HepG2 (cell line): Measurements from ENCODE around the gene MYOZ1. TPM values are rescaled to one million over a fixed set of nuclear protein-coding genes. Genes with fewer than 3 reads are reported as not detected.

Source experiments
- ARHGAP35 ChIP-seq: sonication (generic); formaldehyde crosslinking; IDR thresholded peaks from 2 replicates; pipeline ENCODE4 v1.9.0; 2022; ENCODE audit warnings: mild to moderate bottlenecking, inconsistent platforms, moderate library complexity, missing genetic modification reagents, borderline replicate concordance
- ATF4 ChIP-seq, 2 experiments: fragments of 450-650 bp in 1 of 2; sonication (generic) in 1 of 2; formaldehyde crosslinking; IDR thresholded peaks; 2 replicates each; pipeline versions ENCODE4 v1.5.0 to v1.8.0; 2020 to 2022; ENCODE audit warnings: mild to moderate bottlenecking in 1 of 2, missing genetic modification reagents in 1 of 2
- GABPB1 ChIP-seq: IDR thresholded peaks from 2 replicates; pipeline ENCODE4 v1.6.1; 2016; ENCODE audit warnings: mild to moderate bottlenecking, missing genetic modification reagents, moderate library complexity, missing compliant biosample characterization
- HDAC2 ChIP-seq: sonication (generic); formaldehyde crosslinking; IDR thresholded peaks from 2 replicates; pipeline ENCODE4 v1.4.0; 2020; ENCODE audit warnings: missing genetic modification reagents
- HDAC6 ChIP-seq: fragments of 200-600 bp; sonication (generic); IDR thresholded peaks from 2 replicates; pipeline ENCODE4 v1.7.0; 2017; ENCODE audit warnings: mild to moderate bottlenecking, antibody characterized with exemption, low read length, low read depth
- HIVEP1 ChIP-seq: sonication (generic); formaldehyde crosslinking; IDR thresholded peaks from 2 replicates; pipeline ENCODE4 v1.4.0; 2020; ENCODE audit warnings: mild to moderate bottlenecking, missing genetic modification reagents
- HNRNPL ChIP-seq: fragments of 200-400 bp; formaldehyde crosslinking; IDR thresholded peaks from 2 replicates; pipeline ENCODE4 v1.6.1; 2017; ENCODE audit warnings: mild to moderate bottlenecking, low read depth, low read length
- JDP2 ChIP-seq: sonication (generic); formaldehyde crosslinking; IDR thresholded peaks from 2 replicates; pipeline ENCODE4 v1.8.1; 2022; ENCODE audit warnings: missing genetic modification reagents, borderline replicate concordance
- MED1 ChIP-seq: sonication (generic); formaldehyde crosslinking; IDR thresholded peaks from 2 replicates; pipeline ENCODE4 v1.4.0; 2020; ENCODE audit warnings: missing genetic modification reagents
- MED8 ChIP-seq: sonication (generic); formaldehyde crosslinking; IDR thresholded peaks from 2 replicates; pipeline ENCODE4 v1.8.1; 2023; ENCODE audit warnings: mild to moderate bottlenecking, missing genetic modification reagents; ENCODE audit not compliant: insufficient replicate concordance
- MTERF4 ChIP-seq: sonication (generic); formaldehyde crosslinking; IDR thresholded peaks from 2 replicates; pipeline ENCODE4 v1.8.0; 2023; ENCODE audit warnings: mild to moderate bottlenecking, missing genetic modification reagents
- NR0B2 ChIP-seq: sonication (generic); formaldehyde crosslinking; IDR thresholded peaks from 2 replicates; pipeline ENCODE4 v1.4.0; 2020; ENCODE audit warnings: mild to moderate bottlenecking, missing genetic modification reagents
- REL ChIP-seq: sonication (generic); formaldehyde crosslinking; conservative IDR thresholded peaks from 2 replicates; pipeline ENCODE4 v1.8.0; 2022; ENCODE audit warnings: mild to moderate bottlenecking, missing genetic modification reagents, moderate library complexity
- RORA ChIP-seq: sonication (generic); formaldehyde crosslinking; IDR thresholded peaks from 2 replicates; pipeline ENCODE4 v1.5.0; 2020; ENCODE audit warnings: mild to moderate bottlenecking, missing genetic modification reagents, moderate library complexity
- SIN3A ChIP-seq: IDR thresholded peaks from 2 replicates; pipeline ENCODE4 v1.6.1; 2011; ENCODE audit warnings: low read depth, mild to moderate bottlenecking, control low read depth, low read length, borderline replicate concordance
- ZNF281 ChIP-seq: sonication (generic); formaldehyde crosslinking; IDR thresholded peaks from 2 replicates; pipeline ENCODE4 v1.4.0; 2020; ENCODE audit warnings: missing genetic modification reagents, borderline replicate concordance
- ZNF3 ChIP-seq: IDR thresholded peaks from 2 replicates; pipeline ENCODE4 v1.7.0; 2017; ENCODE audit warnings: inconsistent platforms
- ZNF496 ChIP-seq: sonication (generic); formaldehyde crosslinking; IDR thresholded peaks from 2 replicates; pipeline ENCODE4 v1.8.1; 2023; ENCODE audit warnings: mild to moderate bottlenecking, moderate library complexity, missing genetic modification reagents; ENCODE audit not compliant: insufficient replicate concordance
- ZNF746 ChIP-seq: sonication (generic); formaldehyde crosslinking; IDR thresholded peaks from 2 replicates; pipeline ENCODE4 v1.8.0; 2022; ENCODE audit warnings: mild to moderate bottlenecking, missing genetic modification reagents
- ZNF792 ChIP-seq: IDR thresholded peaks from 2 replicates; pipeline ENCODE4 v1.6.1; 2016
- ZNF816 ChIP-seq: sonication (generic); formaldehyde crosslinking; IDR thresholded peaks from 2 replicates; pipeline ENCODE4 v1.8.0; 2022; ENCODE audit warnings: missing genetic modification reagents, mild to moderate bottlenecking, borderline replicate concordance
- ZNF883 ChIP-seq: sonication (generic); formaldehyde crosslinking; IDR thresholded peaks from 2 replicates; pipeline ENCODE4 v1.5.1; 2020; ENCODE audit warnings: mild to moderate bottlenecking, missing genetic modification reagents; ENCODE audit errors: not compliant biosample characterization
- ZSCAN12 ChIP-seq: sonication (generic); formaldehyde crosslinking; IDR thresholded peaks from 2 replicates; pipeline ENCODE4 v1.9.0; 2021; ENCODE audit warnings: mild to moderate bottlenecking, missing genetic modification reagents
- ZSCAN20 ChIP-seq: sonication (generic); formaldehyde crosslinking; IDR thresholded peaks from 2 replicates; pipeline ENCODE4 v1.4.0; 2020; ENCODE audit warnings: missing genetic modification reagents, mild to moderate bottlenecking, borderline replicate concordance
- polyA plus RNA-seq, 8 experiments: library from polyadenylated mRNA; depleted of rRNA in 3 of 8; stranded (reverse) in 7 of 8; unstranded in 1 of 8; fragments of >200 nt; fragmentation: Illumina TruSeq in 4 of 8; extraction: Trizol in 4 of 8; gene quantifications; 2 replicates each; pipeline versions ENCODE4 v1.2.1 to v1.2.3, GENCODE V29; 2011 to 2016; ENCODE audit warnings: low read depth in 4 of 8, missing spikeins in 1 of 8, mixed read lengths in 1 of 8; ENCODE audit not compliant: insufficient read depth in 1 of 8
- total RNA-seq, 5 experiments: library from RNA; depleted of rRNA; stranded (reverse); fragments of >200 nt; fragmentation: Illumina TruSeq; extraction: Trizol; gene quantifications; 2 replicates each; pipeline ENCODE4 v1.2.3, GENCODE V29; 2016; ENCODE audit warnings: low read depth in 1 of 5

MYOZ1 gene
- total and polyA plus RNA-seq, 2 of the 13 experiments (the other 11 are each of a cell fraction or from before 2014, with no cell fraction given), result not detected

GRCh38 chr10:73625884-73626752 lies 15.2 kb downstream of the MYOZ1 start (continued):
- no peak for TF ChIP-seq ZNF883 (CRISPR knock-in tag)
- TF ChIP-seq HIVEP1, result no peak; the same call in 1 of the 2 replicates
- no peak for TF ChIP-seq ZSCAN20 (CRISPR knock-in tag)
- no peak; the same call in 1 of the 2 replicates for TF ChIP-seq ZNF281 (CRISPR knock-in tag)
- peak; percentile 66; the same call in 1 of the 2 replicates for TF ChIP-seq HDAC2
- no peak for TF ChIP-seq MED8 (CRISPR knock-in tag)
- 0 out of 2 replicates have a peak, but pooled peaks have one; percentile 49 for TF ChIP-seq ZNF746 (CRISPR knock-in tag)
- TF ChIP-seq RORA (CRISPR knock-in tag), result no peak
- TF ChIP-seq MTERF4 (CRISPR knock-in tag), result peak; percentile 73; the same call in 1 of the 2 replicates
- TF ChIP-seq ZNF496 (CRISPR knock-in tag), result no peak
- 0 out of 2 replicates have a peak, but pooled peaks have one; percentile 54 for TF ChIP-seq ZNF816 (CRISPR knock-in tag)
- TF ChIP-seq ZNF3, result no peak
- no peak for TF ChIP-seq ZNF792 (CRISPR knock-in tag)
- TF ChIP-seq ZSCAN12 (CRISPR knock-in tag), result no peak
- TF ChIP-seq REL, result no peak; the same call in 1 of the 2 replicates
- no peak for TF ChIP-seq NR0B2 (CRISPR knock-in tag)
- TF ChIP-seq HNRNPL, result no peak
- peak; percentile 73; the same call in 1 of the 2 replicates for TF ChIP-seq SIN3A
- TF ChIP-seq HDAC6, result no peak
- TF ChIP-seq ATF4 (CRISPR knock-in tag; IDR thresholded peaks at IDR 0.05), result no peak
- no peak; the same call in 1 of the 2 replicates for TF ChIP-seq MED1 (CRISPR knock-in tag)
- TF ChIP-seq ARHGAP35, result no peak
- no peak for TF ChIP-seq JDP2
- TF ChIP-seq GABPB1 (CRISPR knock-in tag), result peak; percentile 57
